GM12874 (cell line): ENCODE data around the gene PSMG1.

Experiments
- TF ChIP-seq, protein P1 (sequence below): IDR thresholded peaks from 2 replicates; pipeline ENCODE4 v1.5.1; 2011; ENCODE audit warnings: low read depth, mild to moderate bottlenecking, control low read depth, low read length, moderate library complexity; ENCODE audit not compliant: insufficient read depth

Gene PSMG1

DNA sequence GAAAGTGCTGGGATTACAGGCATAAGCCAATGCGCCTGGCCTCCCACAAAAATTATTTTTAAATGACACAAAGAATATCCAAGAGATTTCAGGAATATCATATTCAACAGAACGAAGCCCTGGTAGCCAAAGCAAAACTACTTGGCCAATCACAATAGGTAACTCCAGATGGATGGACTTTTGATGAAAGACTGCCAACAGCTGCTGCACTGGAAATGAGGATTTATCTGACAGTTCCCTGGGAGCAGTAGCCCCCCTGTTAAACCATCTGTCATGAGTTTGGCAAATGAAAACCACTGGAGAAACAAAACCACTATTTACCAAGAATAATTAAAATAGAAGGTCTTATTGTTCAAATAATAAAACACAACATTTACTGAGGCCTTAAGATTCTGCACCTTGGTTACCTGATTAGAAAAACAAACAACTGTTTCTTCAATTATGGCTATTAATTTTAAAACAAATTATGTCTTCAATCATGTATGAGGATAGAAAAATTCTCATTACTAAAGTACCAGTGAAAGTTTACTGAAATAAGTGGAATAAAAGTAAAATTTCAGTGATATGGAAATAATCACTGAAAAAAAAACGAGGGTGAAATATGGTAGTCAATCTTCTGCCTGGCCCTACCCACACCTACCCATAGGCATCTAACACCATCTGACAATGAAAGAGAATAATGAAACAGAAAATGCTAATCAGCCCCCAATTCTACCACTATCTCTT, 34.3 kb upstream of the PSMG1 start:
- TF ChIP-seq, protein P1, sequence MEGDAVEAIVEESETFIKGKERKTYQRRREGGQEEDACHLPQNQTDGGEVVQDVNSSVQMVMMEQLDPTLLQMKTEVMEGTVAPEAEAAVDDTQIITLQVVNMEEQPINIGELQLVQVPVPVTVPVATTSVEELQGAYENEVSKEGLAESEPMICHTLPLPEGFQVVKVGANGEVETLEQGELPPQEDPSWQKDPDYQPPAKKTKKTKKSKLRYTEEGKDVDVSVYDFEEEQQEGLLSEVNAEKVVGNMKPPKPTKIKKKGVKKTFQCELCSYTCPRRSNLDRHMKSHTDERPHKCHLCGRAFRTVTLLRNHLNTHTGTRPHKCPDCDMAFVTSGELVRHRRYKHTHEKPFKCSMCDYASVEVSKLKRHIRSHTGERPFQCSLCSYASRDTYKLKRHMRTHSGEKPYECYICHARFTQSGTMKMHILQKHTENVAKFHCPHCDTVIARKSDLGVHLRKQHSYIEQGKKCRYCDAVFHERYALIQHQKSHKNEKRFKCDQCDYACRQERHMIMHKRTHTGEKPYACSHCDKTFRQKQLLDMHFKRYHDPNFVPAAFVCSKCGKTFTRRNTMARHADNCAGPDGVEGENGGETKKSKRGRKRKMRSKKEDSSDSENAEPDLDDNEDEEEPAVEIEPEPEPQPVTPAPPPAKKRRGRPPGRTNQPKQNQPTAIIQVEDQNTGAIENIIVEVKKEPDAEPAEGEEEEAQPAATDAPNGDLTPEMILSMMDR = no peak

GRCh38 chr21:39216290-39216689, 33.0 kb upstream of the PSMG1 start:
- TF ChIP-seq, protein P1 = no peak

GRCh38 chr21:39215078-39215477, 31.8 kb upstream of the PSMG1 start:
- TF ChIP-seq, protein P1 = no peak

DNA sequence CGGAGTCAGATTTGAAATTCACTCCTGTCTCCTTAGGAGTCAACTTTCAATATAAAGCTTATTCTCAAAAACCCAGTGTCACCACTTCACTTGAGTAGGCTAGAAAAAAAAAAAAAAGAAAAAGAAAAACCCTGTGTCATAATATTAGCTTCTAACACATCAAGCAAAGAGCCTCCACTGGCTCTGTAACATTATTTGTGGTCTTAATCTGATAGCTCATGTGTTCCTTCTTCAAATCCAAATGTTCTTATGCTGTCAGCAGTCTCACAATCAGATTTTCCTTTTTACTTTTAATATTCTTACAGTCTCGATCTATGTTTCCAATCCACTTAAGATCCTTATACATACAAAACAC, 26.1 kb upstream of the PSMG1 start:
- TF ChIP-seq, protein P1 = no peak

- TF ChIP-seq, protein P1 = no peak
Measured at GRCh38 chr21:39208624-39209333, 25.5 kb upstream of the PSMG1 start.

GRCh38 chr21:39204134-39204533, 20.9 kb upstream of the PSMG1 start:
- TF ChIP-seq, protein P1 = no peak

DNA sequence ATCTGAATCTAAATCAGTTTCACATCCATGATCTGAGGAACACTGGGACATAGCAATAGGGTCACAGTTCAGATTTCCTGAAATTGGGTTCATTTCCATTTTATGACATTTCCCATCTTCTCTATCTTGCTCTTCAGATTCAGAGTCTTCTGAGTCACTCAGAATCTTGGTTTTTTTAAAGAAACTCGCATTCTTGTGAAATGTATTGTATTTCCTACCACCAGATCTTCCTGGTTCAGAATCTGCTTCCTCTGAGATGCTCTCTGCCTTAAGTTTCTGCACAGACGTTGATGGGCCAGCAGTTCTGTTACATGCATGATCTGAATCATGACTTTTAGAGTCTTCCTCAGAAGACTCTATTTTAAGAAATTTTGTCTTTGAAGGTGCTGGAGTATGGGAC, 15.5 kb upstream of the PSMG1 start:
- TF ChIP-seq, protein P1 = no peak
